GM12801 (cell line): ENCODE measurements around the gene IL25.

ENCODE experiments used
- TF ChIP-seq, protein P1 (sequence below): IDR thresholded peaks from one replicate; pipeline ENCODE4 v1.5.1; 2011; ENCODE audit warnings: control low read depth; ENCODE audit not compliant: insufficient read length; ENCODE audit errors: extremely low read depth

Gene IL25

DNA sequence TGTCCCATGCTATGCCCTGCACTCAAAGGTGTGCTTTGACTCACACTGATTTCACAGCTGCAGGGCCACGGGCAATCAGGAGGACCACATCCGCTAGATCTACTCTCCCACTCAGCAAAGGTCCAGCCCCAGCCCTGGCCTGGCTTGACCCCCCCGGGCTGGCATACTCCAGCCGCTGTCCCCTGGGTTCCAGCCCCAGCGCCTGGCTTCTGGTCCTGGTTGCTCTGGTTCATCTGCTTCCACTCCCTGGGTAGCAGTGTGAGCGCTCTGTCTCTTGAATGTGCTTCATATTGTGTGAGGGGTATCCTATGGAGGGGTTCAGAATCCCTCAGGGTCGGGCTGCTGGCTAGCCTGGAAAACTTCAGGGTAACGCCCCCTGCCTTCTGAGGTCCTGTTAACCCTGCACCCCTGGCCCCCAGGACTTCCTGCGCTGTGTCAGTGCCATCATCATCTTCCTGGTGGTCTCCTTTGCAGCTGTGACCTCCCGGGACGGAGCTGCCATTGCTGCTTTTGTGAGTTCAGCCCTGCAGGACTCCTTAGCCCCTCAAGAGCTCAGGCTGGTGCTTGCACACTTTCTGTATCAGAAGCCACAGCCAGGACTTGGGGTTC lies 6.1 kb downstream of the IL25 start:
- TF ChIP-seq, protein P1, sequence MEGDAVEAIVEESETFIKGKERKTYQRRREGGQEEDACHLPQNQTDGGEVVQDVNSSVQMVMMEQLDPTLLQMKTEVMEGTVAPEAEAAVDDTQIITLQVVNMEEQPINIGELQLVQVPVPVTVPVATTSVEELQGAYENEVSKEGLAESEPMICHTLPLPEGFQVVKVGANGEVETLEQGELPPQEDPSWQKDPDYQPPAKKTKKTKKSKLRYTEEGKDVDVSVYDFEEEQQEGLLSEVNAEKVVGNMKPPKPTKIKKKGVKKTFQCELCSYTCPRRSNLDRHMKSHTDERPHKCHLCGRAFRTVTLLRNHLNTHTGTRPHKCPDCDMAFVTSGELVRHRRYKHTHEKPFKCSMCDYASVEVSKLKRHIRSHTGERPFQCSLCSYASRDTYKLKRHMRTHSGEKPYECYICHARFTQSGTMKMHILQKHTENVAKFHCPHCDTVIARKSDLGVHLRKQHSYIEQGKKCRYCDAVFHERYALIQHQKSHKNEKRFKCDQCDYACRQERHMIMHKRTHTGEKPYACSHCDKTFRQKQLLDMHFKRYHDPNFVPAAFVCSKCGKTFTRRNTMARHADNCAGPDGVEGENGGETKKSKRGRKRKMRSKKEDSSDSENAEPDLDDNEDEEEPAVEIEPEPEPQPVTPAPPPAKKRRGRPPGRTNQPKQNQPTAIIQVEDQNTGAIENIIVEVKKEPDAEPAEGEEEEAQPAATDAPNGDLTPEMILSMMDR: no peak

DNA sequence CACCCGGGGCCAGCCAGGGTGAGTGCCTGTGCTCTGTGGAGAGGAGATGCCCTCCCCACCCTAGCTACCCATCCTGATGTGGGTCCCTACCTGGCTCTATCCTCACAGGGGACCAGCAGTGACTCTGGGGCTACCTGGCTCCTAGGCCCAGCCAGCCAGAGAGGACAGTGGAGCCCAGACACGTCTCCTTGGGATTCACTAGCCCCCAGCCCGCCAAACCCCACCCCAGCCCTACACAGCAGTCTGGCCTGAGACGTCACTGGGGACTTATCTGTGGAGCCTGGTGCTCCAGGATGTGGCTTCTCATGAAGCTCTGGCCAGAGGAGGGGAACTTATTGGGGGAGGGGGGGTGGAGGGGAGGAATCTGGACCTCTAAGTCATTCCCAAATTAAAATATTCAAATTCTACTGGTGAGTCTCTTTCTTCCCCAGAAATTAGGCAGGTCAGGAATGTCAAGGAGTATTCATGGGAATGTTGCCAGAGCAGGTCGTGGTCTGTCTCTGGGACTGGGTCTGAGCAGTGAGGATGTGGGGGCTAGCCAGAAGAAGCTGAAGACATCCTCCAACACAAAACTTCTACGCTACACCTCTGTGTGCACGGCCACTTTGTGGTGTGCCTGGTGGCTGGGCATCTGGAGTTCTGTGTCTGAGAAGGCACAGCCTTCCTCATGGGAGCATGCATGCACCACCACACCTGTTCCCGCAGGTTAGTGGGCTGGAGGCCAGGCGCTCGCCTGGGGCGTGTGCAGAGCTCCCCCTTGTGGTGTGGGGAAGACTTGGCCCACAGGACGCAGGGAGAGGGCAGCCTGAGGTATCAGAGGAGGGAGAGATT lies 7.0 kb downstream of the IL25 start:
- TF ChIP-seq, protein P1: no peak

DNA sequence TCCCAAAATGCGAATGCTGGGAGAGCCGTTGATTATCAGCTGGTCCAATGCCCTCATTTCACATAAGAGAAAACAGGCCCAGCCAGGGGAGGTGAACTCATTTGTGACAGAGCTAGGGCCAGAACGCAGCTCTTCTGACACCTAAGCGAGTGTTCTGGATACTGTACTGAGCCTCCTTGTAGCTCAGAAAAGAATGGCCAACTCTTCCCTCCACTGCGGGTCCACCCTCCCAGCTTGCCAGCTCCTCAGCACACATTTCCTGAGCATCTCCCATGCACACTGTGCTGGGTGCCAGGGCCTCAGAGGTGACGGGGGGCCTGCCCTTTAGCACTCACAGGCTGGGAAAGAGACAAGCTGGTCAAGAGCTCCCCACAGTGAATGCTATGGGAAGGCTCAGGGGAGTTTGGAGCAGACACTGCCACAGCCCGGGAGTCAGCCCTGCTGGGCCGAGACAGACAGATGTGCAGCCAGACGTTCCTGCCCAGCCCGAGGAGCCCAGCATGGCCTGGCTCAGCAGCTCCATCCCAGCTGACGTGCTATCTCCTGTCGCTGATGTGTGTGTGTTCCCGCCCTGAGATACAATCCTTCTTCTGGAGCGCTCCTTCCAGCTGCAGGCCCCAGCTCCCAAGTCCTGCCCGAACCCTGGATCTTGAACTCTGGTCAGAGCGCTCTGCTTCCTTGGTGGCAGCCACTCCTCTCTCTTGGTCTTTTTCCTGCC lies 7.7 kb downstream of the IL25 start:
- TF ChIP-seq, protein P1: no peak

DNA sequence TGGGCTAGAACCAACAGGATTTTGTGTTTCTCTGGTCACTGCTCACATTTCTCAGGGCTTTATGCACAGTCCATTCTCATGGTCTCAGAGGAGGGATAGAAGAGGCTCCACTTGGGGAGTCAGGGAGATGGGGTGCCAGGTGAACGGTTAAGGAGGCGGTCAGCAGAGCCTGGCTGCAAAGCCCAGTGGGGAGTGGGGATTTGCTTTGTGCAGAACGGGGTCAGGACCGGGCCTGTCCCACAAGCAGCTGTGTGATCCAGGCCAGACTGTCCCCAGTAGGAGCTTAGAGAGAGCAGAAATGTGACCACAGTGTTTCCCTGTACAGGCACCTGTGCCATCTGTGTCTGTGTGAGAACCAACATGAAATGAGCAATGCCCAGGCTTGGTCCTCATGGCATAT lies 8.4 kb downstream of the IL25 start:
- TF ChIP-seq, protein P1: no peak

DNA sequence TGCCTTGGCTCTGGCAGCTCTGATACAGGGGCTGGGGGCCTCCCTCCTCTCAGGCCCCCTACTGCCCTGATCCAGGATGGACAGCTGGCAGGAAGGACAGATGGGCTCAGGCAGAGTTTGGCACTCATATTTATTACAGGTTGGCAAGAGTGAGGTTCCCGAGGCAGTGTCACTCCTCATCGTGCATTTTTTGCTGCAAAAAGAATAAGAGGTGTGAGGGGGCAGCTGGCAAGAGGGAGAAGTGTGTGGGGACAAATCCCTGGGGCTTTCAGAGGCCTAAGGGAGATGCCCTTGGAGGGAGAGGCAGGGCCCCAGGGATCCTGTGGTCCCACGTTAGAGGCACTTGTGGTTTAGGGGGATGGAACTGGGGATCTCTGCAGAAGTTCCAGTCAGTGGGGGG lies 9.3 kb downstream of the IL25 start:
- TF ChIP-seq, protein P1: no peak

DNA sequence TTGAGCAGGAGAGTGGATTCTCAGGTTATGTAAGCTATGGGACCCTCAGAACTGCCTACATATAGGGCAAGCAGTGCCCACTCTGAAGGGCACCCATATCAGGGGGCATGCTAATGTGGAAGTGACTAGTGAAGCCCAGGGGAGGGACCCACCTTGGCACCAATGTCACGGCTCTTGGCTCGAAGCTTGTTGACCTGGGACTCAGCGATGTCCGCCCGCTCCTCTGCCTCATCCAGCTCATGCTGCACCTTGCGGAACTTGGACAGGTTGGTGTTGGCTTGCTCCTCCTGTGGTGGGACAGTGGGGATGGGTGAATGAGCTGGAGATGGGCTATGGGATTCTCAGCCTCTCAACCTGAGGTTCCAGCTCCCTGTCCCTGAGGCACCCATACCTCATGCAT lies 9.7 kb downstream of the IL25 start:
- TF ChIP-seq, protein P1: no peak

DNA sequence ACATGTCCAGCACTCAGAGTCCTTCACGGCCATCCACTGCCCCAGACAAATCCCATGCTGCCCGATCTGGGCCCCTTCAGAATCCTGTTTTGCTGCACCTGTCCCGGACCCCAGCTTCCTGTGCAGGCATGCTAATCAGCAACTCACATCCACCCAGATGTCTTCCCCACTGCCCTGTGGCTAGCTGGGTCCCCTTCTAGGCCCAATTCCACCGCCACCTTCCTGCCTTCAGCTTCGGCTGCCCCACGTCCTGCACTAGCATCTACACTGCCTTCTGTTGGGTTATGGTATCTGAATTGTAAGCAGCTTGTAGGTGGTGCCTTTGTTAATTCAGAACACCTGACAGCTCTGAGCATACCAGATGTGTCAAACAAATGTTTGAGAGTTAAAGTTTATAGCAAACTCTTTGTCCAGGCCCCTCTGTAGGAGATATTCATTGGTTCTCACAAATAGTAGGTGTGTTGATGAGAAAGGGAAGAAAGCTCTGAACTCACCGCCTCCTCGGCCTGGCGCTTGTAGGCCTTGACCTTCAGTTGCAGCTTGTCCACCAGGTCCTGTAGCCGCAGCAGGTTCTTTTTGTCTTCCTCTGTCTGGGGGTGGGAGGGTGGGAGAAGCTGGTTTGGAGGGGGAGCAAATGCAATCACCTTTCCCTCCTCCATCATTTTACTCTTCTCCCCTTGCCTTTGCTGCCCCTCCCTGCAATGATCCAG lies 10.3 kb downstream of the IL25 start:
- TF ChIP-seq, protein P1: no peak
